DOHH2 (cell line): ENCODE results near the gene KBTBD3.

ENCODE experiments used
- EZH2phosphoT487 ChIP-seq: fragments of 200-600 bp; sonication (generic); IDR thresholded peaks from 2 replicates; pipeline ENCODE4 v1.6.1; 2017; ENCODE audit warnings: borderline replicate concordance, mild to moderate bottlenecking, antibody characterized with exemption, low read length, moderate library complexity, mixed read lengths
- TF ChIP-seq, protein P1 (sequence below): fragments of 200-600 bp; sonication (generic); IDR thresholded peaks from one replicate; pipeline ENCODE4 v1.5.1; 2014; ENCODE audit warnings: antibody characterized with exemption, mild to moderate bottlenecking, low read depth, low read length; ENCODE audit not compliant: poor library complexity, severe bottlenecking

GRCh38 chr11:106011481-106011880 lies 65.7 kb downstream of the KBTBD3 start:
- TF ChIP-seq, protein P1, sequence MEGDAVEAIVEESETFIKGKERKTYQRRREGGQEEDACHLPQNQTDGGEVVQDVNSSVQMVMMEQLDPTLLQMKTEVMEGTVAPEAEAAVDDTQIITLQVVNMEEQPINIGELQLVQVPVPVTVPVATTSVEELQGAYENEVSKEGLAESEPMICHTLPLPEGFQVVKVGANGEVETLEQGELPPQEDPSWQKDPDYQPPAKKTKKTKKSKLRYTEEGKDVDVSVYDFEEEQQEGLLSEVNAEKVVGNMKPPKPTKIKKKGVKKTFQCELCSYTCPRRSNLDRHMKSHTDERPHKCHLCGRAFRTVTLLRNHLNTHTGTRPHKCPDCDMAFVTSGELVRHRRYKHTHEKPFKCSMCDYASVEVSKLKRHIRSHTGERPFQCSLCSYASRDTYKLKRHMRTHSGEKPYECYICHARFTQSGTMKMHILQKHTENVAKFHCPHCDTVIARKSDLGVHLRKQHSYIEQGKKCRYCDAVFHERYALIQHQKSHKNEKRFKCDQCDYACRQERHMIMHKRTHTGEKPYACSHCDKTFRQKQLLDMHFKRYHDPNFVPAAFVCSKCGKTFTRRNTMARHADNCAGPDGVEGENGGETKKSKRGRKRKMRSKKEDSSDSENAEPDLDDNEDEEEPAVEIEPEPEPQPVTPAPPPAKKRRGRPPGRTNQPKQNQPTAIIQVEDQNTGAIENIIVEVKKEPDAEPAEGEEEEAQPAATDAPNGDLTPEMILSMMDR = no peak
- TF ChIP-seq EZH2phosphoT487 = no peak
